Gastroesophageal sphincter (tissue), 4 donors: ENCODE data around the gene BCAP29. TPM values are rescaled to one million over a fixed set of nuclear protein-coding genes. Genes with fewer than 3 reads are reported as not detected.

ENCODE experiments used
- ATAC-seq: fragments of 150-250 bp; one replicate; pipeline ENCODE4 v1.9.1; 2016; ENCODE audit warnings: mild to moderate bottlenecking, moderate library complexity
- H3K27ac ChIP-seq, 4 donors: fragments of 200-600 bp; sonication (generic) in 3 of 4; 1 replicate in 3 of 4; 2 replicates in 1 of 4; pipeline ENCODE4 v1.5.1; 2016 to 2019
- H3K27me3 ChIP-seq: fragments of 200-600 bp; sonication (generic); one replicate; pipeline ENCODE4 v1.5.1; 2019
- H3K36me3 ChIP-seq, 2 donors: fragments of 200-600 bp; sonication (generic); one replicate each; pipeline ENCODE4 v1.5.1; 2019; ENCODE audit warnings: control low read depth in 1 of 2
- H3K4me1 ChIP-seq, 3 donors: fragments of 200-600 bp; sonication (generic); 1 replicate in 2 of 3; 2 replicates in 1 of 3; pipeline ENCODE4 v1.5.1; 2016 to 2019; ENCODE audit warnings: control low read depth in 2 of 3
- H3K4me3 ChIP-seq, 2 donors: fragments of 200-600 bp; sonication (generic); one replicate each; pipeline ENCODE4 v1.5.1; 2019; ENCODE audit warnings: mild to moderate bottlenecking in 1 of 2, moderate library complexity in 1 of 2
- H3K9me3 ChIP-seq, 3 donors: fragments of 200-600 bp; sonication (generic); one replicate each; pipeline ENCODE4 v1.5.1; 2017 to 2019; ENCODE audit warnings: control low read depth in 2 of 3
- CTCF ChIP-seq, 4 experiments: fragments of 200-600 bp in 2 of 4; fragments of 450-650 bp in 2 of 4; sonication (generic) in 1 of 4; IDR thresholded peaks; one replicate each; pipeline ENCODE4 v1.5.1; 2017 to 2019; ENCODE audit warnings: antibody characterized with exemption in 4 of 4, mild to moderate bottlenecking in 2 of 4, moderate library complexity in 2 of 4
- EP300 ChIP-seq: sonication (generic); formaldehyde crosslinking; IDR thresholded peaks from one replicate; pipeline ENCODE4 v1.6.1; 2017; ENCODE audit warnings: antibody characterized with exemption, mild to moderate bottlenecking
- POLR2A ChIP-seq, 2 donors: fragments of 450-650 bp; IDR thresholded peaks; one replicate each; pipeline ENCODE4 v1.6.1; 2017; ENCODE audit warnings: antibody characterized with exemption in 2 of 2, mild to moderate bottlenecking in 2 of 2, moderate library complexity in 1 of 2
- POLR2AphosphoS5 ChIP-seq: sonication (generic); formaldehyde crosslinking; IDR thresholded peaks from one replicate; pipeline ENCODE4 v1.6.1; 2017; ENCODE audit warnings: antibody characterized with exemption
- WGBS, 2 donors: methylation state at CpG; one replicate each; pipeline ENCODE4 v1.1.5; 2018; ENCODE audit warnings: low coverage in 1 of 2; 5-methylcytosine and 5-hydroxymethylcytosine counted together
- total RNA-seq, 4 donors: library from RNA; depleted of rRNA; stranded (reverse); fragments of >200 nt; gene quantifications; one replicate each; pipeline ENCODE4 v1.1.0, GENCODE V29; 2016

The BCAP29 gene
- total RNA-seq, 4 donors from 2014 or later: 125 to 199 (median 136) TPM

- Histone ChIP-seq H3K36me3 (no peaks in the 10 kb centered on the region), H3K4me3 (no peak overlapping the region), H3K9me3 (no peaks in the 10 kb centered on the region), H3K27me3 (no peaks in the 10 kb centered on the region), H3K27ac (no peak overlapping the region), H3K4me1 (no peaks in the 10 kb centered on the region)
- WGBS, 2 donors: 88 to 94% methylated on average over 3 to 4 of the region's 5 CpGs
- no peak for ATAC-seq
- TF ChIP-seq POLR2AphosphoS5 (no peak), CTCF (IDR thresholded peaks at IDR 0.05) (no peak), EP300 (no peak), POLR2A (IDR thresholded peaks at IDR 0.05) (no peak)
Observed at GRCh38 chr7:107652642-107653041, 72.6 kb downstream of the BCAP29 start.

GRCh38 chr7:107658467-107658866 lies 78.4 kb downstream of the BCAP29 start:
- ATAC-seq: no peak
- Histone ChIP-seq H3K4me3 (no peak overlapping the region), H3K27ac (no peak overlapping the region), H3K36me3 (no peaks in the 10 kb centered on the region), H3K4me1 (peaks cover 0 to 20% (median 11%) of the 10 kb centered on the region in 3 donors), H3K27me3 (peaks cover 41% of the 10 kb centered on the region), H3K9me3 (no peaks in the 10 kb centered on the region)
- TF ChIP-seq POLR2AphosphoS5: no peak
- no peak for TF ChIP-seq POLR2A (IDR thresholded peaks at IDR 0.05)
- TF ChIP-seq CTCF (IDR thresholded peaks at IDR 0.05): no peak
- no peak for TF ChIP-seq EP300

- peaks cover 52% of the 10 kb centered on the region for H3K27me3 ChIP-seq
- 75 to 82% methylated on average over 4 of the region's 4 CpGs for WGBS, 2 donors
- H3K9me3 ChIP-seq: no peaks in the 10 kb centered on the region
- peaks cover 0 to 20% (median 11%) of the 10 kb centered on the region in 3 donors for H3K4me1 ChIP-seq
- no peak for ATAC-seq
- H3K27ac ChIP-seq: no peak overlapping the region
- TF ChIP-seq CTCF (IDR thresholded peaks at IDR 0.05) (no peak), POLR2AphosphoS5 (no peak), POLR2A (IDR thresholded peaks at IDR 0.05) (no peak), EP300 (no peak)
- H3K36me3 ChIP-seq: no peaks in the 10 kb centered on the region
- no peak overlapping the region for H3K4me3 ChIP-seq
Observed at GRCh38 chr7:107659666-107660065, 79.6 kb downstream of the BCAP29 start.

GRCh38 chr7:107660381-107661080 lies 80.5 kb downstream of the BCAP29 start, which contains the start of gene SLC26A4:
TSS of gene SLC26A4 (plus strand) at chr7:107660828. CDS start at chr7:107661642, 814 bp downstream.
- peak; percentile 19 for ATAC-seq
- Histone ChIP-seq H3K36me3 (no peaks in the 10 kb centered on the region), H3K4me1 (peaks cover 0 to 20% (median 11%) of the 10 kb centered on the region in 3 donors), H3K27ac (no peak within 1 kb of the TSS), H3K27me3 (peaks cover 57% of the 10 kb centered on the region), H3K4me3 (peak within 1 kb of the TSS; percentile 15 to 56), H3K9me3 (no peaks in the 10 kb centered on the region)
- WGBS, 2 donors: 14 to 28% methylated on average over 3 to 5 of the region's 37 CpGs
- TF ChIP-seq CTCF (IDR thresholded peaks at IDR 0.05) (no peak), POLR2A (IDR thresholded peaks at IDR 0.05) (no peak), POLR2AphosphoS5 (no peak), EP300 (no peak)
